Sigmoid colon (tissue), 4 donors: Measurements from ENCODE around the gene FAM9C.
"Not testable (repeated sequence)": the region's sequence is repeated elsewhere in the genome, so short reads cannot be mapped to it uniquely, and the experiment has no call there.

ENCODE experiments used
- CTCF ChIP-seq, 4 experiments: fragments of 450-650 bp in 3 of 4; fragments of 200-600 bp in 1 of 4; IDR thresholded peaks; one replicate each; pipeline ENCODE4 v1.5.1; 2016 to 2019; ENCODE audit warnings: antibody characterized with exemption in 4 of 4, mild to moderate bottlenecking in 3 of 4, moderate library complexity in 2 of 4
- POLR2AphosphoS5 ChIP-seq, 4 donors: sonication (generic); formaldehyde crosslinking; IDR thresholded peaks; one replicate each; pipeline ENCODE4 v1.6.1; 2017; ENCODE audit warnings: antibody characterized with exemption in 4 of 4

GRCh38 chrX:13086793-13087321, 42.4 kb upstream of the FAM9C start:
- TF ChIP-seq CTCF, POLR2AphosphoS5 (IDR thresholded peaks at IDR 0.05): not testable (repeated sequence)
